Lung (tissue), 12 donors: ENCODE measurements around the gene UNC13A. TPM values are rescaled to one million over a fixed set of nuclear protein-coding genes. Genes with fewer than 3 reads are reported as not detected.

Experiments used
- ATAC-seq: fragments of 200-7000 bp; cut with Tn5 transposase; one replicate; pipeline ENCODE4 v1.9.1; 2020; ENCODE audit warnings: moderate number of reproducible peaks; ENCODE audit not compliant: insufficient read depth, low FRiP score
- DNase-seq, 3 donors: peaks; one replicate each; pipeline ENCODE4 v3.0.0-alpha.2; 2013 to 2017
- H3K27ac ChIP-seq, 2 donors: one replicate each; pipeline ENCODE4 v1.5.1; 2013; ENCODE audit warnings: mild to moderate bottlenecking in 2 of 2, moderate library complexity in 2 of 2, control low read depth in 1 of 2, inconsistent platforms in 1 of 2, low read depth in 1 of 2, low read length in 1 of 2
- H3K27me3 ChIP-seq, 3 donors: one replicate each; pipeline ENCODE4 v1.5.1; 2013; ENCODE audit warnings: low read length in 2 of 3; ENCODE audit not compliant: control insufficient read depth in 3 of 3, insufficient read depth in 3 of 3
- H3K36me3 ChIP-seq, 4 donors: one replicate each; pipeline ENCODE4 v1.5.1; 2013; ENCODE audit warnings: low read length in 4 of 4, mild to moderate bottlenecking in 1 of 4, moderate library complexity in 1 of 4; ENCODE audit not compliant: control insufficient read depth in 4 of 4, insufficient read depth in 4 of 4
- H3K4me1 ChIP-seq, 5 donors: one replicate each; pipeline ENCODE4 v1.5.1; 2013; ENCODE audit warnings: low read length in 5 of 5, mild to moderate bottlenecking in 2 of 5, moderate library complexity in 1 of 5; ENCODE audit not compliant: control insufficient read depth in 5 of 5, insufficient read depth in 5 of 5
- H3K4me3 ChIP-seq: one replicate; pipeline ENCODE4 v1.5.1; 2013; ENCODE audit warnings: mild to moderate bottlenecking, control low read depth, moderate library complexity
- H3K9ac ChIP-seq, 2 donors: one replicate each; pipeline ENCODE4 v1.5.1; 2013; ENCODE audit warnings: low read length in 2 of 2, control low read depth in 1 of 2; ENCODE audit not compliant: insufficient read depth in 1 of 2
- H3K9me3 ChIP-seq, 4 donors: one replicate each; pipeline ENCODE4 v1.5.1; 2013; ENCODE audit warnings: low read length in 3 of 4, mild to moderate bottlenecking in 1 of 4, moderate library complexity in 1 of 4; ENCODE audit not compliant: control insufficient read depth in 4 of 4, insufficient read depth in 3 of 4
- CTCF ChIP-seq: IDR thresholded peaks from 2 replicates; pipeline ENCODE4 v1.5.1; 2012; ENCODE audit warnings: mild to moderate bottlenecking; ENCODE audit errors: control extremely low read depth, extremely low read depth
- WGBS, 2 donors: extraction: QIAGEN DNeasy Blood & Tissue Kit; methylation state at CpG; one replicate each; pipeline ENCODE4 v1.1.7; 2013; 5-methylcytosine and 5-hydroxymethylcytosine counted together
- polyA plus RNA-seq, 2 donors: library from polyadenylated mRNA; stranded (reverse); fragments of 200-250 nt; gene quantifications; one replicate each; pipeline ENCODE4 v1.2.1, GENCODE V29; 2013
- total RNA-seq, 2 donors: library from RNA; depleted of rRNA in 1 of 2; stranded (reverse); fragments of >200 nt in 1 of 2; gene quantifications; one replicate each; pipeline ENCODE4 v1.2.1, GENCODE V29; 2014 to 2021
- donor health status: control.
- donor health status: control.
- donor health status: Bipolar disorder and iron deficiency.
- donor health status: healthy.
- donor health status: DM: yes; HTN: yes; CAD: no.

Gene UNC13A
- total and polyA plus RNA-seq, 4 donors: 0.14 to 0.31 (median 0.27) TPM

GRCh38 chr19:17695198-17695597 lies 7.0 kb upstream of the UNC13A start:
- Histone ChIP-seq H3K9me3 (no peaks in the 10 kb centered on the region), H3K36me3 (no peaks in the 10 kb centered on the region), H3K4me3 (no peak overlapping the region), H3K4me1 (no peaks in the 10 kb centered on the region), H3K9ac (no peak overlapping the region), H3K27me3 (no peaks in the 10 kb centered on the region), H3K27ac (no peak overlapping the region)
- no peak for TF ChIP-seq CTCF
- ATAC-seq (no peak), DNase-seq (no peak)
- 64 to 67% methylated on average over 2 of the region's 2 CpGs for WGBS, 2 donors

GRCh38 chr19:17692566-17692965 lies 4.4 kb upstream of the UNC13A start:
- no peak overlapping the region for H3K27ac ChIP-seq
- no peak overlapping the region for H3K9ac ChIP-seq
- no peak overlapping the region for H3K4me3 ChIP-seq
- H3K36me3 ChIP-seq: no peaks in the 10 kb centered on the region
- ATAC-seq: no peak
- TF ChIP-seq CTCF: no peak
- peaks cover 0 to 2% (median 0%) of the 10 kb centered on the region in 4 donors for H3K9me3 ChIP-seq
- no peak for DNase-seq
- peaks cover 3 to 8% (median 8%) of the 10 kb centered on the region in 3 donors for H3K27me3 ChIP-seq
- WGBS, 2 donors: 72 to 80% methylated on average over 4 of the region's 4 CpGs
- peaks cover 0 to 7% (median 0%) of the 10 kb centered on the region in 5 donors for H3K4me1 ChIP-seq

GRCh38 chr19:17688853-17689595 lies 870 bp upstream of the UNC13A start:
- TF ChIP-seq CTCF: no peak
- Histone ChIP-seq H3K27me3 (peaks cover 3 to 35% (median 19%) of the 10 kb centered on the region in 3 donors), H3K4me1 (peaks cover 0 to 22% (median 0%) of the 10 kb centered on the region in 5 donors), H3K9me3 (peaks cover 0 to 9% (median 0%) of the 10 kb centered on the region in 4 donors), H3K36me3 (no peaks in the 10 kb centered on the region), H3K4me3 (no peak overlapping the region), H3K9ac (no peak overlapping the region), H3K27ac (no peak overlapping the region)
- ATAC-seq (no peak), DNase-seq (no peak)
- WGBS, 2 donors: 60 to 65% methylated on average over 10 of the region's 10 CpGs
